ENCODE data around the gene SLC7A5. TPM values are rescaled to one million over a fixed set of nuclear protein-coding genes. Genes with fewer than 3 reads are reported as not detected.

SLC7A5 gene
- polyA plus RNA-seq, 1 donor from 2014 or later, result 3.9 TPM

DNA sequence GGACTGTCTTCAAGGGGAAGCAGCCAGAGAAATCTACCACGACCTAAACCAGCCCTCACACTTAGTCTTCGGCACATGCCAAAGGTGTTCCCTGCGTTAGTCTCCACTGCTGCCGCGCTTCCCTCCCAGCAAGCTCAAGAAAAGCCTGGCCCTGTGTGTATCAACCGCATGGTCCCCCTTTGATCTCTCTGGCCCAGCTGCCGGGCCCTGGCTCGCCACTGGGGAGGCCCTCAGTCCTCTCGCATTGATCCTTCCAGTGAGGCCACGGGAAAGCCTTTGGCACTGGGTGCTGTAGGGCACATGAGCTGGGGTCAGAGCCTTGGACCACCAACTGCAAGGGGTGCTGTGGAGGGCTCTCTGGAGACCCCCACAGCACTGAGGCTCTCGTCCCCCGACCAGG lies 74.0 kb downstream of the SLC7A5 start:
- Histone ChIP-seq H3F3A (ENCODE audit: insufficient read depth, low read length, poor library complexity, severe bottlenecking) (no peaks in the 10 kb centered on the region), H2AFZ (ENCODE audit: low read depth, low read length) (no peak overlapping the region), H3K79me2 (replicated peaks; ENCODE audit: insufficient read depth, low read length) (no peaks in the 10 kb centered on the region), H3K4me3 (ENCODE audit: low read length) (no peak overlapping the region), H3K36me3 (ENCODE audit: insufficient read depth, low read length) (no peaks in the 10 kb centered on the region), H3K27ac (ENCODE audit: low read length) (no peak overlapping the region), H3K9ac (ENCODE audit: low read length) (no peak overlapping the region), H3K4me2 (ENCODE audit: low read length) (no peak overlapping the region), H3K9me3 (ENCODE audit: low read length) (no peaks in the 10 kb centered on the region), H3K27me3 (ENCODE audit: insufficient read depth, low read depth, low read length) (no peaks in the 10 kb centered on the region), H4K20me1 (ENCODE audit: insufficient read depth) (no peaks in the 10 kb centered on the region), H3K9me2 (ENCODE audit: insufficient read depth, low read length) (no peaks in the 10 kb centered on the region)
- TF ChIP-seq MXI1 (conservative IDR thresholded peaks at IDR 0.05; ENCODE audit: poor library complexity, severe bottlenecking), result no peak
- no peak for TF ChIP-seq TAF1 (IDR thresholded peaks at IDR 0.05; ENCODE audit: low read depth)
- TF ChIP-seq RAD21 (conservative IDR thresholded peaks at IDR 0.05), result no peak
- TF ChIP-seq SMC3 (conservative IDR thresholded peaks at IDR 0.05; ENCODE audit: poor library complexity), result no peak
- TF ChIP-seq, protein P1, sequence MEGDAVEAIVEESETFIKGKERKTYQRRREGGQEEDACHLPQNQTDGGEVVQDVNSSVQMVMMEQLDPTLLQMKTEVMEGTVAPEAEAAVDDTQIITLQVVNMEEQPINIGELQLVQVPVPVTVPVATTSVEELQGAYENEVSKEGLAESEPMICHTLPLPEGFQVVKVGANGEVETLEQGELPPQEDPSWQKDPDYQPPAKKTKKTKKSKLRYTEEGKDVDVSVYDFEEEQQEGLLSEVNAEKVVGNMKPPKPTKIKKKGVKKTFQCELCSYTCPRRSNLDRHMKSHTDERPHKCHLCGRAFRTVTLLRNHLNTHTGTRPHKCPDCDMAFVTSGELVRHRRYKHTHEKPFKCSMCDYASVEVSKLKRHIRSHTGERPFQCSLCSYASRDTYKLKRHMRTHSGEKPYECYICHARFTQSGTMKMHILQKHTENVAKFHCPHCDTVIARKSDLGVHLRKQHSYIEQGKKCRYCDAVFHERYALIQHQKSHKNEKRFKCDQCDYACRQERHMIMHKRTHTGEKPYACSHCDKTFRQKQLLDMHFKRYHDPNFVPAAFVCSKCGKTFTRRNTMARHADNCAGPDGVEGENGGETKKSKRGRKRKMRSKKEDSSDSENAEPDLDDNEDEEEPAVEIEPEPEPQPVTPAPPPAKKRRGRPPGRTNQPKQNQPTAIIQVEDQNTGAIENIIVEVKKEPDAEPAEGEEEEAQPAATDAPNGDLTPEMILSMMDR (IDR thresholded peaks at IDR 0.05; ENCODE audit: poor library complexity, severe bottlenecking), result no peak
- no peak for TF ChIP-seq POLR2AphosphoS5 (IDR thresholded peaks at IDR 0.05)
- TF ChIP-seq, protein P2, sequence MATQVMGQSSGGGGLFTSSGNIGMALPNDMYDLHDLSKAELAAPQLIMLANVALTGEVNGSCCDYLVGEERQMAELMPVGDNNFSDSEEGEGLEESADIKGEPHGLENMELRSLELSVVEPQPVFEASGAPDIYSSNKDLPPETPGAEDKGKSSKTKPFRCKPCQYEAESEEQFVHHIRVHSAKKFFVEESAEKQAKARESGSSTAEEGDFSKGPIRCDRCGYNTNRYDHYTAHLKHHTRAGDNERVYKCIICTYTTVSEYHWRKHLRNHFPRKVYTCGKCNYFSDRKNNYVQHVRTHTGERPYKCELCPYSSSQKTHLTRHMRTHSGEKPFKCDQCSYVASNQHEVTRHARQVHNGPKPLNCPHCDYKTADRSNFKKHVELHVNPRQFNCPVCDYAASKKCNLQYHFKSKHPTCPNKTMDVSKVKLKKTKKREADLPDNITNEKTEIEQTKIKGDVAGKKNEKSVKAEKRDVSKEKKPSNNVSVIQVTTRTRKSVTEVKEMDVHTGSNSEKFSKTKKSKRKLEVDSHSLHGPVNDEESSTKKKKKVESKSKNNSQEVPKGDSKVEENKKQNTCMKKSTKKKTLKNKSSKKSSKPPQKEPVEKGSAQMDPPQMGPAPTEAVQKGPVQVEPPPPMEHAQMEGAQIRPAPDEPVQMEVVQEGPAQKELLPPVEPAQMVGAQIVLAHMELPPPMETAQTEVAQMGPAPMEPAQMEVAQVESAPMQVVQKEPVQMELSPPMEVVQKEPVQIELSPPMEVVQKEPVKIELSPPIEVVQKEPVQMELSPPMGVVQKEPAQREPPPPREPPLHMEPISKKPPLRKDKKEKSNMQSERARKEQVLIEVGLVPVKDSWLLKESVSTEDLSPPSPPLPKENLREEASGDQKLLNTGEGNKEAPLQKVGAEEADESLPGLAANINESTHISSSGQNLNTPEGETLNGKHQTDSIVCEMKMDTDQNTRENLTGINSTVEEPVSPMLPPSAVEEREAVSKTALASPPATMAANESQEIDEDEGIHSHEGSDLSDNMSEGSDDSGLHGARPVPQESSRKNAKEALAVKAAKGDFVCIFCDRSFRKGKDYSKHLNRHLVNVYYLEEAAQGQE (IDR thresholded peaks at IDR 0.05; ENCODE audit: borderline replicate concordance), result no peak
- no peak for TF ChIP-seq EZH2 (IDR thresholded peaks at IDR 0.05; ENCODE audit: borderline replicate concordance, insufficient read depth, low read length, poor library complexity, severe bottlenecking)
- no peak for TF ChIP-seq EP300 (conservative IDR thresholded peaks at IDR 0.05; ENCODE audit: poor library complexity, severe bottlenecking)

DNA sequence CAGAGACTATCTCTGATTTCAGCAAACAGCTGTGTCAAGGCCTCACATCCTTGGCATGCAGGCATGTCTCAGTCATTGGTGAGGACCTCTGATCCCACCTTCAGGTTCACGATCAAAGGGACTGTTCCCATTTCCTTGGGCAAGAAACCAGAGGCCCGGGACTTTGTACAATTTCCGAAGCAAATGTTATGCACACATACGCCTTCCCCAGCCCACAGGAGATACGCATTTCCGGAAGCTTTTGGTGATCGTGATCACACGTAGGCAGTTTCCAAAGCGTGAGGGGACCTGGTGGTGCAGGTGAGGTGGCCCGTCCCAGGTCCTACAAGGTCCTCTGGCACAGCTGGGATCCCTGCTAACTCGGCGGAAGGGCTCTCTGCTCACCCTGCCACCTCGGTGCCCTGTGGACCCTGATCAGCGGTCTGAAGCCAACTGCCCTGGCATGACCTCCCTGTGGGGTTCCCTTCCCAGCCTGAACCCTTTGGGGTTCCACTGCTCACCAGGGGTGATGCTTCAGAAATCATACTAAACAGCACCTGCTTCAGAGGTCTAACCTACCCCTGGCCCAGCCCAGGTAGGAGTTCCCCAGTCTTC lies 74.7 kb downstream of the SLC7A5 start:
- Histone ChIP-seq H4K20me1 (ENCODE audit: insufficient read depth) (no peaks in the 10 kb centered on the region), H3K79me2 (replicated peaks; ENCODE audit: insufficient read depth, low read length) (no peaks in the 10 kb centered on the region), H2AFZ (ENCODE audit: low read depth, low read length) (no peak overlapping the region), H3K4me3 (ENCODE audit: low read length) (no peak overlapping the region), H3K27me3 (ENCODE audit: insufficient read depth, low read depth, low read length) (no peaks in the 10 kb centered on the region), H3K9me2 (ENCODE audit: insufficient read depth, low read length) (no peaks in the 10 kb centered on the region), H3K4me2 (ENCODE audit: low read length) (no peak overlapping the region), H3K27ac (ENCODE audit: low read length) (no peak overlapping the region), H3K9ac (ENCODE audit: low read length) (no peak overlapping the region), H3K9me3 (ENCODE audit: low read length) (no peaks in the 10 kb centered on the region), H3K36me3 (ENCODE audit: insufficient read depth, low read length) (no peaks in the 10 kb centered on the region), H3F3A (ENCODE audit: insufficient read depth, low read length, poor library complexity, severe bottlenecking) (no peaks in the 10 kb centered on the region)
- TF ChIP-seq RAD21 (conservative IDR thresholded peaks at IDR 0.05) (no peak), EZH2 (IDR thresholded peaks at IDR 0.05; ENCODE audit: borderline replicate concordance, insufficient read depth, low read length, poor library complexity, severe bottlenecking) (no peak), TAF1 (IDR thresholded peaks at IDR 0.05; ENCODE audit: low read depth) (no peak), SMC3 (conservative IDR thresholded peaks at IDR 0.05; ENCODE audit: poor library complexity) (no peak)
- TF ChIP-seq, protein P2 (IDR thresholded peaks at IDR 0.05; ENCODE audit: borderline replicate concordance), result no peak
- TF ChIP-seq, protein P1 (IDR thresholded peaks at IDR 0.05; ENCODE audit: poor library complexity, severe bottlenecking), result no peak

Data from neural cell (in vitro differentiated cells).